ENCODE results near the gene CHRNA5. TPM values are rescaled to one million over a fixed set of nuclear protein-coding genes. Genes with fewer than 3 reads are reported as not detected.

Gene CHRNA5
- total RNA-seq, 2 donors from 2014 or later, result 0.22 to 0.59 TPM

DNA sequence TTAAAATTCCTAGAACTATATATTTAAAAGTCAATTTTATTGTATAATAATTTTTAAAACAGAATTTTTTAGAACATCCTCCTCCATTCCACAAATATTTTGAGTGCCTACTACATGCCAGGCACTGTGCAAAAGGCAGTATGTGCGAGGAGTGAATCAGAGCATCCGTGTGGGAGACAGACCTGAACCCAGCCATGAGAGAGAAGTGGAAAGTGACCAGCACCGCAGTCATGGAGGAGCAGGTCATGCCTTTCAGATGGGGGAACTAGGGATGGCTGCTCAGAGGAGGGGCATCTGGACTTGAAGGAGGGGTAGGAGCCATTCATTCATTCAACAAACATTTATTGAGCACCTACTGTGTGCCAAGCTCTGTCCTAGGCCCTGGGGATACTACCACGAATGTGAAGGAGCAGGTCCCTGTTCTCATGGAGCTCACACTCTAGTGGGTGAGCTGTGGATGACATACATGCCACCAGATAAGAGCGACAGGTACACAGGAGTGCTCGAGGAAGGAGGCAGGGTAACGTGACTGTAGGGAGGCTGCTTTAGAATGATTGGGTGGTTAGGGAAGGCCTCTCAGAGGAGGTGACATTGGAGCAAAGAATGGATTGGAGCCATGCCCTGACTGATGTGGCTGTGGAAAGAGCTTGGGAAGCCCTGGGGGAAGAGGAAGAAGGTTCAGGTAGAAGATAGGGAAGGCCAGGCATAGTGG, 58.6 kb downstream of the CHRNA5 start:
- peaks cover 0 to 19% of the 10 kb centered on the region in 2 donors for H3K4me1 ChIP-seq
- DNase-seq (ENCODE audit: low spot score), result no peak
- H3K36me3 ChIP-seq, result no peaks in the 10 kb centered on the region
- TF ChIP-seq, protein P1, sequence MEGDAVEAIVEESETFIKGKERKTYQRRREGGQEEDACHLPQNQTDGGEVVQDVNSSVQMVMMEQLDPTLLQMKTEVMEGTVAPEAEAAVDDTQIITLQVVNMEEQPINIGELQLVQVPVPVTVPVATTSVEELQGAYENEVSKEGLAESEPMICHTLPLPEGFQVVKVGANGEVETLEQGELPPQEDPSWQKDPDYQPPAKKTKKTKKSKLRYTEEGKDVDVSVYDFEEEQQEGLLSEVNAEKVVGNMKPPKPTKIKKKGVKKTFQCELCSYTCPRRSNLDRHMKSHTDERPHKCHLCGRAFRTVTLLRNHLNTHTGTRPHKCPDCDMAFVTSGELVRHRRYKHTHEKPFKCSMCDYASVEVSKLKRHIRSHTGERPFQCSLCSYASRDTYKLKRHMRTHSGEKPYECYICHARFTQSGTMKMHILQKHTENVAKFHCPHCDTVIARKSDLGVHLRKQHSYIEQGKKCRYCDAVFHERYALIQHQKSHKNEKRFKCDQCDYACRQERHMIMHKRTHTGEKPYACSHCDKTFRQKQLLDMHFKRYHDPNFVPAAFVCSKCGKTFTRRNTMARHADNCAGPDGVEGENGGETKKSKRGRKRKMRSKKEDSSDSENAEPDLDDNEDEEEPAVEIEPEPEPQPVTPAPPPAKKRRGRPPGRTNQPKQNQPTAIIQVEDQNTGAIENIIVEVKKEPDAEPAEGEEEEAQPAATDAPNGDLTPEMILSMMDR (IDR thresholded peaks at IDR 0.05), result no peak
- no peak overlapping the region for H3K4me3 ChIP-seq
- no peaks in the 10 kb centered on the region for H3K9me3 ChIP-seq
- H3K27me3 ChIP-seq, result peaks cover 12 to 33% of the 10 kb centered on the region in 2 donors
- no peak overlapping the region for H3K27ac ChIP-seq

DNA sequence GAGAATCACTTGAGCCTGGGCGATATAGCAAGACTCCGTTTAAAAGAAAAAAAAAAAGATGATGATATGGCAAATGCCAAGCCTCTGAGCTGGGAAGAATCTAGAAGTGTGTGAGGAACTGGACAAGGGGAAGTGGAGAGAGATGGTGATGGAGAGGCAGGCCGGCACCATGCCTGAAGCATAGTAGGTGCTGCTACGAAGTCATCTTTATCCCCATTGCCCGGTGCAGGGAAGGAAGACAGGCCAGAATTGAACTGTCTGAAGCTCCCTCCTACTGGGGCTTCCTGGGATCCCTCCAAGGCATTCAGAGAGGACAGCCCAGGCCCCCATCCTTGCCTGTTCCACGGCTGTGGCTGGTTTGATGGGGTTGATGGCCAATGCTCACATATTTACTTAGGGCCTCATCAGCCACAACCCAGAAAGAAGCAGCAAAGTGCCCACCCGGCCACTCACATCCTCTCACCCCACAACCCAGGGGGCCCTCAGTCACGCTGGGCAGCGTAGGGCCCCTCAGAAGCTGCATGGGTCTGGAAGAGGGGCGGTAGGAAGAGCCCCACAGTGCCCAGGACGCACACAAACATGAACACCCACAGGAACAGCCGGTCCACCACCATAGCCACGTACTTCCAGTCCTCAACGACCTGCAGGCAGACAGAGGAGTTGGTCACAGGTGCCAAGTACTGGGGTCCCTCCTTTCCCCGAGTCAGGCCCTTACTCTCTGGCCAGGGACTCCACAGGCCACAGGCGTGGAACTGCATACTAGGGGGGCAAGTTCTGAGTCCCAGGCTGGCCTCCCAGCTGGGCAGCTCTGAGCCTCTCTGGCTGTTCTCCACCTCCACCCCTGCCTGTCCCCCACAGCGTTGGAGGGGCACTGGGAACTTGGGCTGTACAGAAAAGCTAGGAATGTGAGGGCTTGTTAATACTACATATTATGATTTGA, 59.6 kb downstream of the CHRNA5 start:
- DNase-seq (ENCODE audit: low spot score), result no peak
- Histone ChIP-seq H3K4me3 (no peak overlapping the region), H3K27me3 (peaks cover 5 to 24% of the 10 kb centered on the region in 2 donors), H3K4me1 (peaks cover 0 to 12% of the 10 kb centered on the region in 2 donors), H3K9me3 (no peaks in the 10 kb centered on the region), H3K27ac (no peak overlapping the region), H3K36me3 (no peaks in the 10 kb centered on the region)
- TF ChIP-seq, protein P1 (IDR thresholded peaks at IDR 0.05), result no peak

DNA sequence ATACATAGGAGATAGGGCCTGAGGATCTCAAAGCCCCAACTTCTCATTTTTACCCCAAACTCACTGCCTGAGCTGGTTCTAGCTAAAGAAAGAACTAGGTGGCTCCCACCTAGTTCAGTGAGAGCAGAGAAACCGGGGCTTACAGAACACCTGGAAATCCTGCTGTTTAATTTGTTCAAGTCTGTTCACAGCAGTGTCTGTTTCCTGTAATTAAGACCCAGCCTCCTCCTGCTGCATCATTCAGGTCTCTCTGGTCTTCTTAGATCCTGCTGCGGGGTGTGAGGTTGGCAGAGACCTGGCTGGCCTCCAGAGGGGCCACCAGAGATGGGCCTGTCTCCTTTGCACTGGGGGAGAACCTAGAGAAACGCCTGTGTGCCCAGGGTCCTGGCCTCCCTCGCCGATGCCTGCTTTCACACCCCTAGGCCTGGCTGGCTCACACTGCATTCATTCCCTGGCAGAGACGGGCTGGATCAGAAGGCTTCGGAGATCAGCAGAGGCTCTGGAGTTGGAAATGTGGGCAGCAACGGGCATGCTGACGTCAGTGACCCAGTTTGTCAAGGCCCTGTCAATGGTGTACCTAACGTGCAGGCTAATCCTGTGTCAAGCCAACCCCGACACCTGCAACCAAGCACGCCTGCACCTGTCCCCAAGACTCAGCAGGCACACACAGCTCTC, 60.4 kb downstream of the CHRNA5 start:
- DNase-seq (ENCODE audit: low spot score), result no peak
- TF ChIP-seq, protein P1 (IDR thresholded peaks at IDR 0.05), result no peak
- H3K9me3 ChIP-seq, result no peaks in the 10 kb centered on the region
- H3K27ac ChIP-seq, result no peak overlapping the region
- no peaks in the 10 kb centered on the region for H3K36me3 ChIP-seq
- H3K4me1 ChIP-seq, result peaks cover 0 to 4% of the 10 kb centered on the region in 2 donors
- H3K27me3 ChIP-seq, result peaks cover 0 to 15% of the 10 kb centered on the region in 2 donors
- H3K4me3 ChIP-seq, result no peak overlapping the region

DNA sequence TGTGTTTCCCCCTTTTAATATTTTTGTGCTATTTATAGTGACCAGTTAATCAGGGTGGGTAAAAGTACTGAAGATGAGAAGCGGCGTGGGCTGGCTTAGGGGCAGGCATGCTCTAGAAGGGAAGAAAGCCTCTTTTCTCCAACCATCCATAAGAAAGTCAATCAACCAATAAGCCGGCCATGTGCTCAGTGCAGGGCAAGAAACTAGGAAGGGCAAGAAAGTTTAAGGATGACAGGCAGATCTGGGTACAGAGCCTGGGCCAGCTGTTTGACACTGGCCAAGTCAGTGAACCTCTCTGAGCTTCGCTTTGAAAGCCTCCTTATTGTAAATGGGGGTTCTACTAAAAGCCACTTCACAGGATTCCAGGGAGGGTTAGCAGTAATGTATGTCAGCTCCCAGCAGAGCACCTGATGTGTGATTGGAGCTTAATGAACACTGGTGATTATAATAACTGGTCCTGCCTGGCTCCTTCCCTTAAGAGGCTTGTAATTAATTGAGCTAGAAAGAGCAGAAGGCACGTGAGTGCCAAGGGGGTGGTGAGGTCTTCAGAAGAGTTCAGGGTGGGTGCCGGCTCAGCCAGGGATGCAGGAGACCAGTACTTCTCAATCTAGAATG, 61.2 kb downstream of the CHRNA5 start:
- Histone ChIP-seq H3K27ac (no peak overlapping the region), H3K9me3 (no peaks in the 10 kb centered on the region), H3K4me3 (no peak overlapping the region), H3K4me1 (no peaks in the 10 kb centered on the region), H3K36me3 (no peaks in the 10 kb centered on the region), H3K27me3 (peaks cover 0 to 8% of the 10 kb centered on the region in 2 donors)
- DNase-seq (ENCODE audit: low spot score), result no peak
- TF ChIP-seq, protein P1 (IDR thresholded peaks at IDR 0.05), result no peak

DNA sequence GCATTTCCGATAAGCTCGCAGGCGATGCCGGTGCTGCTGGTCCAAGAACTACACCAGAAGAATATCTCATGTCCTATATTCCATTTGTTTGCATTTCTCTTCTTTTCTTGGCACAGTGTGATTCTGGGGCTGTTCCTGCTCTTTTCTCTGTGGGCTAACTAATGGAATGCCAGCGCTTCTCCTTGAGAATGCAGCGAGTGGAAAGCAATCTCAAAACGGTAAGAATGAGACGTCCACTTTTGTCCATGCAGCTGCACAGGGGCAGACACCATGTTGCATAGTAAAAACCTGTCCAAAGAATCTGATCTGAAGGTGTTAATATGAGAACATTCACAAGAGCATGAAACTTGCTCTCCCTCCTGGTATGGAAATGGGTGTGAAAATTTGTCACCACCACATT, 62.0 kb downstream of the CHRNA5 start:
- TF ChIP-seq, protein P1 (IDR thresholded peaks at IDR 0.05), result no peak
- DNase-seq (ENCODE audit: low spot score), result no peak
- Histone ChIP-seq H3K27ac (no peak overlapping the region), H3K36me3 (no peaks in the 10 kb centered on the region), H3K4me1 (no peaks in the 10 kb centered on the region), H3K9me3 (no peaks in the 10 kb centered on the region), H3K4me3 (no peak overlapping the region), H3K27me3 (no peaks in the 10 kb centered on the region)

All from right atrium auricular region (tissue), 2 donors.